ENCODE results near the gene GNAS.

Gene GNAS

GRCh38 chr20:58880994-58881752 is 28.7 kb downstream of the GNAS start:
- no peak for DNase-seq (ENCODE audit: low read depth in 2 of 2)

- no peak for DNase-seq (ENCODE audit: low read depth in 2 of 2)
Observed at GRCh38 chr20:58882704-58883089, 30.2 kb downstream of the GNAS start.

- DNase-seq (ENCODE audit: low read depth in 2 of 2) = peak; percentile 86 to 87
Observed at GRCh38 chr20:58883241-58883691, 30.8 kb downstream of the GNAS start.

GRCh38 chr20:58884966-58885365 is 32.5 kb downstream of the GNAS start:
- DNase-seq (ENCODE audit: low read depth in 2 of 2) = no peak

- DNase-seq (ENCODE audit: low read depth in 2 of 2) = no peak
Observed at GRCh38 chr20:58886546-58886945, 34.0 kb downstream of the GNAS start.

- DNase-seq (ENCODE audit: low read depth in 2 of 2) = no peak
Observed at GRCh38 chr20:58888103-58888502, 35.6 kb downstream of the GNAS start.

- DNase-seq (ENCODE audit: low read depth in 2 of 2) = no peak
Observed at GRCh38 chr20:58888521-58889333, 36.2 kb downstream of the GNAS start.

- no peak for DNase-seq (ENCODE audit: low read depth in 2 of 2)
Observed at GRCh38 chr20:58889334-58889760, 36.8 kb downstream of the GNAS start.

GRCh38 chr20:58889798-58890517 is 37.4 kb downstream of the GNAS start:
- DNase-seq (ENCODE audit: low read depth in 2 of 2) = no peak

GRCh38 chr20:58890518-58891085 is 38.1 kb downstream of the GNAS start:
- peak; percentile 77 to 78 for DNase-seq (ENCODE audit: low read depth in 2 of 2)

GRCh38 chr20:58891086-58891717 is 38.7 kb downstream of the GNAS start:
- DNase-seq (ENCODE audit: low read depth in 2 of 2) = peak; percentile 67 to 68

- DNase-seq (ENCODE audit: low read depth in 2 of 2) = no peak
Observed at GRCh38 chr20:58891718-58892140, 39.2 kb downstream of the GNAS start.

GRCh38 chr20:58892141-58892931 is 39.8 kb downstream of the GNAS start:
- no peak for DNase-seq (ENCODE audit: low read depth in 2 of 2)

- DNase-seq (ENCODE audit: low read depth in 2 of 2) = no peak
Observed at GRCh38 chr20:58892932-58893224, 40.4 kb downstream of the GNAS start.

GRCh38 chr20:58893355-58894120 is 41.0 kb downstream of the GNAS start:
- DNase-seq (ENCODE audit: low read depth in 2 of 2) = no peak

- no peak for DNase-seq (ENCODE audit: low read depth in 2 of 2)
Observed at GRCh38 chr20:58894652-58895447, 42.3 kb downstream of the GNAS start.

GRCh38 chr20:58895448-58896180 is 43.1 kb downstream of the GNAS start:
- no peak for DNase-seq (ENCODE audit: low read depth in 2 of 2)

- DNase-seq (ENCODE audit: low read depth in 2 of 2) = no peak
Observed at GRCh38 chr20:58896820-58897219, 44.3 kb downstream of the GNAS start.

- DNase-seq (ENCODE audit: low read depth in 2 of 2) = no peak
Observed at GRCh38 chr20:58897488-58897887, 45.0 kb downstream of the GNAS start.

All from fibroblast of skin of left quadriceps (primary cell).